GM19452 (cell line): ENCODE measurements around the gene SPDYE17.
"Not testable (repeated sequence)": the region's sequence is repeated elsewhere in the genome, so short reads cannot be mapped to it uniquely, and the experiment has no call there.

Experiments
- ATAC-seq: cut with Tn5 transposase; IDR thresholded peaks from one replicate; pipeline ENCODE4 v1.9.1; 2021; ENCODE audit not compliant: unreplicated experiment

Gene SPDYE17

DNA sequence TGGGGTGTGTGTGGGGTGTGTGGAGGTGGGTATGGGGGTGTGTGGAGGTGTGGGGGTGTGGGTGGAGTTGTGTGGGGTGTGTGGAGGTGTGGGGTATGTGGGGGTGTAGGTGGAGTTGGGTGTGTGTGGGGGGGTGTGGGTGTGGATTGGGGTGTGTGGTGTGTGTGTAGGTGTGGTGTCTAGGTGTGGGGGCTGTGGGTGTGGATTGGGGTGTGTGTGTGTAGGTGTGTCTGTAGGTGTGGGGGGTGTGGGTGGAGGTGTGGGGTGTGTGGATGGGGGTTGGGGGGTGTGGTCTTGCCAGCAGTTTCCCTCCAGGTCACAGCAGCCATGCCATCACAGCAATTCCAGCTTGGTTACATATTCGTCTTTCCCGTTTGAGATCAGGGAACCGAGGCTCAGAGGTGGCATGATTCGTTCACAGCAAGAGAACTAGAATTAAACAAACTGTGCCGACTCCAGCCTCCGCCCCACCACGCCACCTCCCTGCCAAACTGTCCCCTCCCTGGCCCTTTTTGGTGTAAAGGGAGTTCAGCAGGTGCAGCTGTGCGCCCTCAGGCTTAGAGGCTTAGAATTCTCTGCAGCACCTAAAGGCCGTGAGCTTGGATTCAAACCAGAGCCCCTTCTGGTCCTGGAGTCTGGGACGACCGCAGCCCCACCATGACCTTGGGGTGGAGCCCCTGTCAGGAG lies 33.3 kb downstream of the SPDYE17 start:
- not testable (repeated sequence) for ATAC-seq

DNA sequence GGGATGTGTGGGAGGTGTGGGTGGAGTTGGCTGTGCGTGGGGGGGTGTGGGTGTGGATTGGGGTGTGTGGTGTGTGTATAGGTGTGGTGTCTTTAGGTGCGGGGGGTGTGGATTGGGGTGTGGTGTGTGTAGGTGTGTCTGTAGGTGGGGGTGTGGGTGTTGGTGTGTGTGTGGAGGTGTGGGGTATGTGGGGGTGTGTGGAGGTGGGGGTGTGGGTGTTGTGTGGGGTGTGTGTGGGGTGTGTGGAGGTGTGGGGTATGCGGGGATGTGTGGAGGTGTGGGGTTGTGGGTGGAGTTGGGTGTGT lies 33.9 kb downstream of the SPDYE17 start:
- no peak for ATAC-seq

DNA sequence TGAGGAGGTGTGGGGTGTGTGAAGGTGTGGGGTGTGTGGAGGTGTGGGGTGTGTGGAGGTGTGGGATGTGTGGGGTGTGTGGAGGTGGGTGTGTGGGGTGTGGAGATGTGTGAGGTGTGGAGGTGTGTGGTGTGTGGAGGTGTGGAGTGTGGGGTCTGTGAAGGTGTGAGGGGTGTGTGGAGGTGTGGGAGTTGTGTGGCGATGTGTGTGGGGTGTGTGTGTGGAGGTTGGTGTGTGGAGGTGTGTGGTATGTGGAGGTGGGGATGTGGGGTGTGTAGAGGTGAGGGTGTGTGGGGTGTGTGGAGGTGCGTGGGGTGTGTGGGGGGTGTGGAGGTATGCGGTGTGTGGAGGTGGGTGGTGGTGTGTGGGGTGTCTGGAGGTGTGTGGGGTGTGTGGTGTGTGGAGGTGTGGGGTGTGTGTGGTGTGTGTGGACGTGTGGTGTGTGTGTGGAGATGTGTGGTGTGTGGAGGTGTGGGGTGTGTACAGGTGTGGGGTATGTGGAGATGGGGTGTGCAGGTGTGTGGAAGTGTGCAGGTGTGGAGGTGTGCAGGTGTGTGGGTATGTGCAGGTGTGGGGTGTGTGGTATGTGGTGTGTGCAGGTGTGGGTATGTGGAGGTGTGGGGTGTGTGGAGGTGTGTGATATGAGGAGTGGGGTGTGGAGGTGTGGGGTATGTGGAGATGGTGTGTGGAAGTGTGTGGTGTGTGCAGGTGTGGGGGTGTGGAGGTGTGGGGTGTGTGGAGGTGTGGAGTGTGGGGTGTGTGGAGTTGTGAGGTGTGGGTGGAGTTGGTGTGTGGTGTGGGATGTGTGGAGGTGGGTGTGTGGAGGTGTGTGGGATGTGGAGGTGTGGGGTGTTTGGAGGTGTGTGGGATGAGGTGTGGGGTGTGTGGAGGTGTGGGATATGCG lies 34.5 kb downstream of the SPDYE17 start:
- ATAC-seq = no peak

DNA sequence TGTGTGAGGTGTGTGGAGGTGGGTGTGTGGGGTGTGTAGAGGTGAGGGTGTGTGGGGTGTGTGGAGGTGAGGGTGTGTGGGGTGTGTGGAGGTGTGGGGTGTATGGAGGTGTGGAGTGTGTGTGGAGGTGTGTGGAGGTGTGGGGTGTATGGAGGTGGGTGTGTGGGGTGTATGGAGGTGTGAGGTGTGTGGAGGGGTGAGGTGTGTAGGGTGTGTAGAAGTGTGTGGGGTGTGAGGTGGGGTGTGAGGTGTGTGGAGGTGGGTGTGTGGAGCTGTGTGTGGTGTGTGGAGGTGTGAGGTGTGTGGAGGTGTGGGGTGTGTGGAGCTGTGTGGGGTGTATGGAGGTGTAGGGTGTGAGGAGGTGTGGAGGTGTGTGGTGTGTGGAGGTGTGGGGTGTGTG lies 35.2 kb downstream of the SPDYE17 start:
- ATAC-seq = not testable (repeated sequence)

DNA sequence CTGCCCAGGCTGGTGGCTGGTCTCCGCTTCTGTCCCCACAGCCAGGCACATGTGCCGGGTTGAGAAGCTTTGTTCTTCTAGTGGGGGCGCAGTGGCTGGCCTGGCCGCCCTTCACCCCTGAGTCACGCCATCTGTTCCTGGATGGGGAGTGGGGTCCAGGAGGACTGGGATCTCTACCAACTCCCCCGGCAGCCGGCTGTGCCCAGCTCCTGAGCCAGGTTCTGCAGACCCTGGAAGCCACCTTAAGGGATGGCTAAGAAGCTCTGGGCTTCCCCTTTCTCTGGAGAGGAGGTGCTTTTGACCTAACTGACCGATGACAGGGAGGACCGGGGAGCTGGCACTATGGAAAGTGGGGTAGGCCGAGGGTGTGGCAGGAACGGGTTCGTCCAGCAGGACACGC lies 37.9 kb downstream of the SPDYE17 start:
- ATAC-seq = not testable (repeated sequence)

DNA sequence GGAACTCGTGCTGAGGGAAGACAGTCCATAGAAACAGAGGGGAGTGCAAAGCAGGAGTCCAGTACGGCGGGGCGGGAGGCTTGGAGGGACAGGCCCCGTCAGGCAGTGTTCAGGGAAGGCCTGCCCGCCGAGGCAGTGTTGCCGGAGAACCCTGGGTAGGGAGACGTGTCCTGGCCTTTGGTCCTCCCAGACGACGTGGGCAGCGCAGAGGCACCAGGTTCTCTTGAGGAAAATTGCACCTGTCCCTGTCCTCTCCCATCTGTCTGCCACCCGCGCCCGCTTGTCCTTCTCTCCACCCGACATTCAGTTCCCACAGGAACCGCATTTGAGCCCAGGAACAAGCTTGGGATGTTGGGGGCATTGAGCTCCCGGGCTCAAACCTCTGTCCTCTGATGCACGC lies 38.3 kb downstream of the SPDYE17 start:
- ATAC-seq = not testable (repeated sequence)

DNA sequence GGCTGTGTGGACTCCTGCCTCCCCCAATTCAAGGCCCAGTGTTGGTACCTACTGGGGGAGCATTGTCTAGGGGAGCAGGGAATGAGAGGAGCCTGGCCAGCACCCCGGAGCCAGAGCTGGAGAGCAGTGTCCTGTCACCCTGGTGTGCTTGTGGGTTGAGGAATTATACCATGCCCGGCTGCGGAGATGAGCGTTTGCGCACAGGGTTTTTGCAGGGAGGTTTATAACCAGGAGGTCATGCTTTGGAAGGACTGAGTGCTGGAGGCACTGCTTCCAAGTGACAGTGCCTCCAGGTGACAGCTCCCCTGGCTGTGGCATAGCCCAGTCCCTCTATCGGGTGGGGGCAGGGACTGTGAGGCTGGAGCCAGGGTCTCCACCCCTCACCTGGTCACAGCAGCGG lies 39.3 kb downstream of the SPDYE17 start:
- not testable (repeated sequence) for ATAC-seq

DNA sequence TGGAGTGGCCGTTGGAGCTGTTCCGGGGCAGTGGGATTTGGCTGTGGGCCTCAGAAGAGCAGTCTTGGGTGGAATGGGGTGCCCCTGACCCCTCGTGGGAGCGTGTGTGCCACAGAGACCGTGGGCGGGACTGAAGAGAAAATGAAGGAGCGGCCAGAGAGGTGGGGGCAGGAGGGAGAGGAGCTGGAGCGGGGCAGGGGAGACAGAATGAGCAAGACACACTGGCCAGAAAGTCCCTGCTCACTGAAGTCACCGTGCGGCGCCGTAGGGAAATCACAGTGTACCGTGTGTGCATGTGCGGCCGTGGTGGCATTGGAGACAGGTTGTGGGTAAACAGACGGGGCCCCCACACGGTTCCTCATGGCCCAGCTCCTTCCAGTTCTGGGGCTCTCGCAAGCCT lies 40.0 kb downstream of the SPDYE17 start:
- ATAC-seq = not testable (repeated sequence)

DNA sequence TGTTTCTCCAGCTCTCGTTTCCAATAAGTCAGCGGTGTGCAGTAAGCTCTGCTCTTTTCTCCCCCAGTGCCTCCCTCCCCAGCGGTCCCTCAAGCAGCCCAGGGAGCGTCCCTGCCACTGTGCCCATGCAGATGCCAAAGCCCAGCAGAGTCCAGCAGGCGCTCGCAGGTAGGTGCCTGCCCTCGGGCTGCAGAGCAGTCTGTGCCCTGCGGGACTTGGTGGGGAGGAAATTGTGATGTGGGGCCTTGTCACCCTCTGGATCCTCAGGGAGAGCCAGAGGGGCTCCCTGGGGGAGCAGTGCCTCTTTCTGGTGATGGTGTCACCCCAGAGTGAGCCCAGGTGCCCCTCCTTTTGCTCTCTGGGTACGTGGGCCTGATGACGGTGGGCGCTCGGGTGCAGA lies 42.0 kb downstream of the SPDYE17 start:
- not testable (repeated sequence) for ATAC-seq

DNA sequence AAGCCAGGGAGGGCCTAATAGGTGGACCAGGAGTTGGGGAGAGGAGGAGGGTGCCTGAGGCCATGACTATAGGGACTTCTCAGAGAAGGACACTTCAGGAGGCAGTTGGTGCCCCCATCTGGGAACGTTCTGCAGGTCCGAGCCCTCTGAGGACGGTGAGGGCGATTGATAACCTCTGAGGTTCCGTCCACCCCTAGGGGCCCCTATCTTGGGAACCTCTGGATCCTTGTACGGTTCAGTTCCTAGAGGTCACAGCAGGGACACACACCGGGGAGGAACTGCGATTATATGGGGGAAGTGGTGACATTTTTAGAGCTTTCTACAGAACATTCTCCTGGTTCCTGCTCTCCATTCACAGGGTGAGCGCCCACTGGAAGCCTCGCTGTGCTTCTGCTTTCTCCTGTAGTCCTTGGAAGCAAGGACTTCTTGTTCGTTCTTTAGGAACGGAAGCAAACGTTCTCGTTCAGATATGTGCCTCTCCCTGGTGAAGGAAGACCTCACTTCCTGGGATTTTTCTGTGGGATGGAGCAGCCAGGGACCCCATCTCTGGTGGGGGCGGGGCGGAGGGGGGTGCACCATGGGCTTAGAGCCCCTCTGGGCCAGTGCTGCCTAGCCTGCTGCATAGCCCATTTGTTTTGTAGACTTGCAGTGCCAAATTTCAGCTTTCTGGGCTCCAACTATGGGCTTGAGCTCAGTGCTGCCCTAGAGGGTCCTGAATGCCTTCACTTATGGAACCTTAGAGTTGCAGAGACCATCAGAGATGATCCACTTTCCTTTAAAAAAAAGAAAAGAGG lies 46.0 kb downstream of the SPDYE17 start:
- not testable (repeated sequence) for ATAC-seq

DNA sequence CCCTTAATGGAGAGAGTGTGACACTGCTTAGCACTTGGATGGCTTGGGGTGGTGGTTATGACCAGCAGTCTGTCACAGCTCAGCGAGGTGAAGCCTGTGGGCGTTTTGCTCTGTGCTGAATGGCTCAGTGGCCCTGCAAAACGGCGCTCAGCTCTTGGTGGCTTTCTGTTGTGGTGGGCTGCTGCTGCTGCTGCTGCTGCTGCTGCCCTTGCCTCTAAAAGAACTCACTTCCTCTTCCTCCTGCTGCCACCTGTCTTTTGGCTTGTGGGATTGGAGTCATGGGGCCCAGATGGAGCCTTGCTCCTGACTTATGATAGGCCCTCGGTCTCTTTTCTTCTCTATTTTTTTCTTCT lies 47.4 kb downstream of the SPDYE17 start:
- peak; percentile 97 for ATAC-seq

DNA sequence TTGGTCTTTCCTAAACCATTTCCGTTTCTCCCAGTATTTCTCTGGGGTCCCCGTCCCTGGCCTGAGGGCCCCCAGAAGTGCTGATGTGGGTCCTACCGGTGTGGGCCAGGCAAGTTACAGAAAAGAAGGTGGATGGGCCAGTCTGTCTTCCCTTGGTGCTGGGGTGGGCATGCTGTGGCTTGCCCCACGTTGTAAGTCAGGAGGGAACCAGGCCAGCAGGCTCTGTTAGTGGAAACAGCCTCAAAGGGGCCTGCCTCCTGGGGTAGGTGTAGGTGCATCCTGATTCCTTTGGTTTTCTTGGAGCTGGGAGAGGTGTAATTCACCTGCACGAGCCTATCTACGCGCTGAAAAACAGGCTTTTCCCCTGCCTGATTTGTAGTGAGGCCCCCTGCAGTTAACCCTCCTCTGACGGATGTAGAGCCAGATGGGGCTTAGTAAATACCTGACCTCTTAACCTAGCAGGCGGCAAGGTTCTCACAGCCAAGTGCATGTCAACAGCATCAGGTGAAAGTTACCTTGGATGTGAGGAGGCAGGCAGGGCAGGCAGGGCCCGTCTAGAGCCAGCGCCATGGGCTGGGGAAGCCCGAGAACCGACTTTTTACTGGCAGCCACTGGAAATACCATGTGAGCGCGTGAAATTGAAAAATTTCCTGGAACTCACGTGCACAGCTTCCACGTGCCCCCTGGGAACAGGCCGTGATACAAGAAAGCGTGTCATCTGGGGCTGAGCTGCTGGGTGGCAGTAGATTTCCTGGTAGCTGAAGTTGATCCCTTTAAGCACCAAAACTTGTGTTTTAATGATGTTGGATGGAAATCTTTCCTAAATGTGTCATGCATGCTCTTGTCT lies 48.0 kb downstream of the SPDYE17 start:
- peak; percentile 10 for ATAC-seq

DNA sequence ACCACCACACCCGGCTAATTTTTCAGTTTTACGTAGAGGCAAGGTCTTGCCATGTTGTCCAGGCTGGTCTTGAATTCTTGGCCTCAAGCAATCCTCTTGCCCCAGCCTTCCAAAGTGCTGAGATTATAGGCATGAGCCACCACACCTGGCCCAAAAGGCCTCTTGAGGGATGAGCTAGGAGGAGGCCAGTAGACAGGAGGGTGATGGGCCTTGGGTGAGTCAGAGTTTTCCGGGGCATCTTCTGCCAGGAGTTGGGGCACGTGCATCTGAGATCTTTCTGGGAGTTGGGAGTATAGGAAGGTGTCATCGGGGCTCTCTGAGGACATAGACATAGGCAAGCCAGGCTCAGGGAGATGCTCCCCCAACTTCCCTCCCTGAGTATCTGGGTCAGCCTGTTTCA lies 48.8 kb downstream of the SPDYE17 start:
- ATAC-seq = not testable (repeated sequence)

DNA sequence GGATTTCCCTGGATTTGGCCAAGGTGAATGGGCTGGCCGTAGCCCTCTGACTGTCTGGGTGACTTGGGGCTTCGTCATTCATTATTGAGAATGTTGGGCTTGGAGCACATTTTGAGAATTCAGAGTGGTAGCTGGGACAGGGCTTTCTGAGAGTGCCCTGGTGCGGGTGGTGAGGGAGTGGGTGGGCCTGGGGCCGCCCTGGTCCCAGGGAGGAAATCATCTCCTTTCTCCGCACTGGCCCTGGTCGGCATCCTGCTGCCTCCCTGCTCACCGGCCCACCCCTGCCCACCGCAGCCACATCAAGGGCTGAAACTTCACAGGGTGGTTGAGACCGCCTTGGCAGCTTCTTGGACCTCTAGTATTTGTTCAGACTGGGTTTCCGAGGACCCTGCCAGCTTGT lies 49.7 kb downstream of the SPDYE17 start:
- not testable (repeated sequence) for ATAC-seq

DNA sequence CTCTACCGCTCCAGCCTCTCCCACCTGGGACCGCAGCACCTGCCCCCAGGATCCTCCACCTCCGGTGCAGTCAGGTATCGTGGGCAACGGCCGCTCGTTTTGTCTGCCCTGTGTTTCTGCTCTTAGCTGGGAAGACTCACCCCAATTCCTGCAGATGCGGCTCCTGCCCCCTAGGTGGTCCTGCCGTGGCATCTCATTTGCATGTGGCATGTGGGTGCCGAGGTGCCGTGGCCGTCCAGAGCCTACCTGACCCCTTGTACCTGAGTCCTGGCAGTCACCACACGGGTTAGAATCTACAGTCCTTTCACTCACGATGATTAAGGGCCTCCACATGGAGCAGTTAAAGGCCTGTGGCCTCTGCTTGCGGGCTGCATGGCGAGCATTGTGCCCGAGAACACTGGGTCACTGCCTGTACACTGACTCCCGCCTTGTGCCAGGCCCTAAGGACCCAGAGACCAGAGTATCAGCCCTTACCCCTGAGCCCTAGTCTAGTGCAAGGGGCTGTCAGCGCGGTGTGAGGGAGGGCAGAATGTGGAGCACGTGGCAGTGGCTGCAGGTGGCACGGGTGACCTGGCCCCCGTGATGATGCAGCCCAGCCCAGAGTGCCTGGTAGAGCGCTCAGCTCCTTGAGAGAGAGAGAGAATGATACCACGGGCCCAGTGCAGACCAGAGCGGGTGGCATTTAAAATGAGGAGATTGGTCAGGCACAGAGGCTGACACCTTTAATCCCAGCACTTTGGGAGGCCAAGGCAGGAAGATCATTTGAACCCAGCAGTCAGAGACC lies 50.8 kb downstream of the SPDYE17 start:
- not testable (repeated sequence) for ATAC-seq

DNA sequence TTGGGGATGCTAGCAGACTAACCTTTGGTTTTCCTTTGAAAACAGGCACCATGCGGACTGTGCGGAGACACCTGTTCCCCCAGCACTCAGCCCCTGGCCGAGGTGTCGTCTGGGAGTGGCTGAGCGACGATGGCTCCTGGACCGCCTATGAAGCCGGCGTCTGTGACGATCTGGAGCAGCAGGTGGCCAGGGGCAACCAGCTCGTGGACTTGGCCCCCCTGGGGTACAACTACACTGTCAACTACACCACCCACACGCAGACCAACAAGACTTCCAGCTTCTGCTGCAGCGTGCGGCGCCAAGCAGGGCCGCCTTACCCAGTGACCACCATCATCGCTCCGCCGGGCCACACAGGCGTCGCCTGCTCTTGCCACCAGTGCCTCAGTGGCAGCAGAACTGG lies 51.6 kb downstream of the SPDYE17 start:
- not testable (repeated sequence) for ATAC-seq

DNA sequence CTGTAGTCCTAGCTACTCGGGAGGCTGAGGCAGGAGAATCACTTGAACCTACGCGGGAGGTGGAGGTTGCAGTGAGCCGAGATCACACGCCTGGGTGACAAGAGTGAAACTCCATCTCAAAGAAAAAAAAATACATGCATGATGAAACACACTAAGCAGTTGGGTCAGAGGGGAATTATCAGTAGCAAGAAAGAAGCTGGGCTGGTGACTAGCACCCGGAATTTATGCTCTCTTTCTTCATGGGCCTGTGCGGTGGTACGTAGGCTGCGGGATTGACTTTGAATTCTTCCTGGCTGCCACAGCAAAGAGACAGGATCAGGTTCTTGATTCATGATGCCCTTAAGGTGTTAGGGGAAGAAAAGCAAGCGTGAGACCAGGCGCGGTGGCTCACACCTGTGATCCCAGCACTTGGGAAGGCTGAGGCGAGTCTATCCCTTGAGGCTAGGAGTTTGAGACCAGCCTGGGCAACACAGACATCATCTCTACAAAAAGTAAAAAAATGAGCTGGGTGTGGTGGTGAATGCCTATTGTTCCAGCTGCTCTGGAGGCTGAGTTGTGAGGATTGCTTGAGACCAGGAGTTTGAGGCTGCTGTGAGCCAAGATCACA lies 54.3 kb downstream of the SPDYE17 start:
- not testable (repeated sequence) for ATAC-seq

DNA sequence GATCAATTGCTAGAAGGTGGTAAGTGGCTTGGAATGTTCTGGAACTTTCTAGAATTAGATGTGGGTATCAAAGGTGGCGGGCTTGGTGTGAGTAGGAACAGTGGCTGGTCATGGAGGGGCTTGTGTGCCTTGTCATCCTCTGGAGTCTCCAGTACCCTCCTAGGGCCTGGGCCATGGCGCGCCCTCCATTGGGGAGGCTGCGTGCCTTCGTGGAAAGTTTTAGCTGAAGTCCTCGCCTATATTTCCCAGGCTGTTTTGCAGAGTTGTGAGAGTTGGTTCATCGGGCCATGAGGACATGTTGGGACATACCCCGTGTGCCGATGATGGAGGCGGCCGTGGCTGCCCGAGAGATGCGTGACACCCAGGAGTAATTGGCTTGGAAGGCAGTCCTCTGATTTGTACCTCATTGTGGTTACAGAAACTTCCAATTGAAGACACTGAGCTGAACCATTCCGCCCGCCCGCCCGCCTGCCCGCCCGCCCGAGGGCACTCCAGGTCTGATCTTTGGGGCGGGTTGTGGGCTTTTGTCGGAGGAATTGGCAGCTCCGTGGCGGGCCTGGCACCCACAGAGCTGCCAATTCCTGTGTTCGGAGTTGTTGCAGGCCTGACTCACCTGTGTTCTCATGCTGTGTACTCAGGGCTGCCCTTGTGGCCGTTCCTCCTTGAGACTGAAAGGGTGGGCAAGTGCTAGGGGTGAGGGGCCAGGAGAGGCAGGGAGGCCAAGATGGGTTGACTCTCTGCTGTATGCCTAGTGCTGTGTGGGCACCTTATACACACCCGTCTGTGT lies 57.2 kb downstream of the SPDYE17 start:
- ATAC-seq = not testable (repeated sequence)

DNA sequence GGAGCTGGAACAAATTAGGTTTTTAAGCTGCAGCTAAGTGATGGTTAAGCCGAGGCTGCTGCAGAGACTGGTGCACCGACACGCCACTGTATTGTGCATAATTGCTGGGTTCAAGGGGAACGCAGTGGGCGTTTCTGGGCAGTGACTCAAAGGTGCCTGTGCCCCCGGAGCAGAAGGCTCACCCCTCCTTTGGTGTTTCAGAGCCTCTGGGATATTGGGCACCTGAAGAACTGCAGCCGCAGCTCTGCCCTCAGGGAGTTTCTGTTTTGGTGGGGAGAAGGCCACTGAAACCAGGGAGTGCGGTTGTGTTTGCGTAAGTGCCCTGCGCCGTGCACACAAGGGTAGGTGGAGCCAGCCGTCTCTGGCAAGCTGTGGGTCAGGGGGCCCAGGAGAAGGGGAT lies 57.8 kb downstream of the SPDYE17 start:
- ATAC-seq = not testable (repeated sequence)
